Small intestine (tissue), 7 donors: Measurements from ENCODE around the gene RTEL1. TPM values are rescaled to one million over a fixed set of nuclear protein-coding genes. Genes with fewer than 3 reads are reported as not detected.
"Not testable (repeated sequence)": the region's sequence is repeated elsewhere in the genome, so short reads cannot be mapped to it uniquely, and the experiment has no call there.

Source experiments
- DNase-seq, 2 donors: peaks; one replicate each; pipeline versions ENCODE4 v3.0.0 to v3.0.0-alpha.2; 2013
- FAIRE-seq: peaks from 2 replicates; lab custom pipeline; 2012; peaks lifted over from hg19 to GRCh38; lab: Jason Lieb, UNC
- H3K27ac ChIP-seq, 3 donors: one replicate each; pipeline ENCODE4 v1.5.1; 2013; ENCODE audit warnings: low read length in 2 of 3, mild to moderate bottlenecking in 2 of 3, control low read depth in 1 of 3, inconsistent platforms in 1 of 3, low read depth in 1 of 3, moderate library complexity in 1 of 3
- H3K27me3 ChIP-seq, 3 donors: one replicate each; pipeline ENCODE4 v1.6.1; 2013; ENCODE audit warnings: low read length in 3 of 3, inconsistent platforms in 1 of 3; ENCODE audit not compliant: control insufficient read depth in 3 of 3, insufficient read depth in 3 of 3
- H3K36me3 ChIP-seq, 3 donors: one replicate each; pipeline ENCODE4 v1.6.1; 2013; ENCODE audit warnings: low read length in 3 of 3, inconsistent platforms in 1 of 3, low read depth in 1 of 3, mild to moderate bottlenecking in 1 of 3, moderate library complexity in 1 of 3; ENCODE audit not compliant: control insufficient read depth in 3 of 3, insufficient read depth in 2 of 3
- H3K4me1 ChIP-seq, 3 donors: one replicate each; pipeline ENCODE4 v1.6.1; 2013; ENCODE audit warnings: low read length in 2 of 3, inconsistent platforms in 1 of 3, low read depth in 1 of 3, mild to moderate bottlenecking in 1 of 3, moderate library complexity in 1 of 3; ENCODE audit not compliant: control insufficient read depth in 3 of 3, insufficient read depth in 2 of 3
- H3K4me3 ChIP-seq, 3 donors: one replicate each; pipeline ENCODE4 v1.5.1; 2013; ENCODE audit warnings: low read length in 3 of 3, control low read depth in 1 of 3, inconsistent platforms in 1 of 3, low read depth in 1 of 3, mild to moderate bottlenecking in 1 of 3, moderate library complexity in 1 of 3
- H3K9me3 ChIP-seq, 2 donors: one replicate each; pipeline ENCODE4 v1.6.1; 2013; ENCODE audit warnings: low read depth in 1 of 2, low read length in 1 of 2; ENCODE audit not compliant: control insufficient read depth in 2 of 2, insufficient read depth in 1 of 2
- WGBS, 3 donors: extraction: QIAGEN DNeasy Blood & Tissue Kit; methylation state at CpG; one replicate each; pipeline ENCODE4 v1.1.7; 2013; 5-methylcytosine and 5-hydroxymethylcytosine counted together
- polyA plus RNA-seq, 4 donors: library from polyadenylated mRNA; stranded (reverse) in 3 of 4; unstranded in 1 of 4; fragments of 200-250 nt in 3 of 4; fragments of 120-200 nt in 1 of 4; gene quantifications; one replicate each; pipeline versions ENCODE4 v1.2.1 to v1.2.3, GENCODE V29; 2013
- donor health status: healthy with polysubstance abuse.
- donor health status: control.
- donor health status: control.
- donor health status: Bipolar disorder and iron deficiency.
- donor health status: healthy.

The RTEL1 gene
- polyA plus RNA-seq, 4 donors, result 3.5 to 15.0 (median 10.5) TPM

- Histone ChIP-seq H3K27ac (peak overlapping the region in 1 of 3 donors; percentile 77), H3K36me3 (peaks cover 2 to 37% (median 6%) of the 10 kb centered on the region in 3 donors), H3K4me3 (peak overlapping the region in 2 of 3 donors; percentile 71 to 79), H3K9me3 (no peaks in the 10 kb centered on the region), H3K27me3 (no peaks in the 10 kb centered on the region), H3K4me1 (peaks cover 0 to 19% (median 2%) of the 10 kb centered on the region in 3 donors)
- WGBS, 3 donors, result 60 to 71% (median 62%) methylated on average over 13 of the region's 13 CpGs
- DNase-seq (peak in 1 of 2 donors; percentile 27), FAIRE-seq (no peak)
Observed at GRCh38 chr20:63659370-63659769, 1.3 kb downstream of the RTEL1 start.

GRCh38 chr20:63660174-63660573, 2.1 kb downstream of the RTEL1 start:
- FAIRE-seq, H3K27me3 ChIP-seq, DNase-seq, H3K4me3 ChIP-seq, H3K9me3 ChIP-seq, H3K27ac ChIP-seq: not testable (repeated sequence)
- Histone ChIP-seq H3K4me1 (peaks cover 0 to 19% (median 2%) of the 10 kb centered on the region in 3 donors), H3K36me3 (peaks cover 2 to 45% (median 6%) of the 10 kb centered on the region in 3 donors)
- 85 to 94% (median 86%) methylated on average over 10 of the region's 10 CpGs for WGBS, 3 donors

GRCh38 chr20:63660622-63661021, 2.5 kb downstream of the RTEL1 start:
- Histone ChIP-seq H3K36me3 (peaks cover 2 to 49% (median 6%) of the 10 kb centered on the region in 3 donors), H3K4me3 (no peak overlapping the region), H3K9me3 (no peaks in the 10 kb centered on the region), H3K27me3 (no peaks in the 10 kb centered on the region), H3K4me1 (peaks cover 0 to 19% (median 2%) of the 10 kb centered on the region in 3 donors), H3K27ac (no peak overlapping the region)
- WGBS, 3 donors, result 74 to 89% (median 82%) methylated on average over 8 of the region's 8 CpGs
- no peak for DNase-seq
- no peak for FAIRE-seq

- H3K27me3 ChIP-seq, result no peaks in the 10 kb centered on the region
- H3K36me3 ChIP-seq, result peaks cover 2 to 54% (median 6%) of the 10 kb centered on the region in 3 donors
- no peak overlapping the region for H3K27ac ChIP-seq
- no peak overlapping the region for H3K4me3 ChIP-seq
- FAIRE-seq (no peak), DNase-seq (no peak)
- H3K4me1 ChIP-seq, result peaks cover 0 to 19% (median 2%) of the 10 kb centered on the region in 3 donors
- whole genome bisulfite sequencing, 3 donors, result 94 to 97% (median 96%) methylated on average over 22 of the region's 22 CpGs
- H3K9me3 ChIP-seq, result no peaks in the 10 kb centered on the region
Observed at GRCh38 chr20:63661108-63661507, 3.0 kb downstream of the RTEL1 start.

- H3K4me1 ChIP-seq, result peaks cover 0 to 17% (median 2%) of the 10 kb centered on the region in 3 donors
- 90 to 96% (median 93%) methylated on average over 33 of the region's 33 CpGs for WGBS, 3 donors
- no peaks in the 10 kb centered on the region for H3K27me3 ChIP-seq
- H3K36me3 ChIP-seq, result peaks cover 2 to 59% (median 6%) of the 10 kb centered on the region in 3 donors
- H3K27ac ChIP-seq, result no peak overlapping the region
- DNase-seq, result no peak
- H3K4me3 ChIP-seq, result no peak overlapping the region
- H3K9me3 ChIP-seq, result no peaks in the 10 kb centered on the region
- FAIRE-seq, result no peak
Observed at GRCh38 chr20:63661959-63662812, 4.1 kb downstream of the RTEL1 start.

- no peaks in the 10 kb centered on the region for H3K9me3 ChIP-seq
- H3K4me1 ChIP-seq, result peaks cover 0 to 11% (median 2%) of the 10 kb centered on the region in 3 donors
- H3K27me3 ChIP-seq, result no peaks in the 10 kb centered on the region
- FAIRE-seq, result no peak
- no peak overlapping the region for H3K27ac ChIP-seq
- DNase-seq, result no peak
- peaks cover 6 to 65% (median 8%) of the 10 kb centered on the region in 3 donors for H3K36me3 ChIP-seq
- H3K4me3 ChIP-seq, result no peak overlapping the region
- WGBS, 3 donors, result 91 to 93% (median 92%) methylated on average over 9 of the region's 9 CpGs
Observed at GRCh38 chr20:63662813-63663189, 4.7 kb downstream of the RTEL1 start.

- 94 to 95% (median 95%) methylated on average over 26 of the region's 26 CpGs for WGBS, 3 donors
- Histone ChIP-seq H3K36me3 (peaks cover 6 to 72% (median 10%) of the 10 kb centered on the region in 3 donors), H3K4me3 (no peak overlapping the region), H3K4me1 (peaks cover 0 to 11% (median 2%) of the 10 kb centered on the region in 3 donors), H3K9me3 (no peaks in the 10 kb centered on the region), H3K27ac (no peak overlapping the region), H3K27me3 (no peaks in the 10 kb centered on the region)
- no peak for FAIRE-seq
- DNase-seq, result no peak
Observed at GRCh38 chr20:63663332-63664066, 5.4 kb downstream of the RTEL1 start.

- no peak overlapping the region for H3K27ac ChIP-seq
- FAIRE-seq (no peak), DNase-seq (no peak)
- WGBS, 3 donors, result 92 to 94% (median 94%) methylated on average over 22 of the region's 22 CpGs
- H3K4me3 ChIP-seq, result no peak overlapping the region
- peaks cover 0 to 6% (median 2%) of the 10 kb centered on the region in 3 donors for H3K4me1 ChIP-seq
- no peaks in the 10 kb centered on the region for H3K9me3 ChIP-seq
- H3K27me3 ChIP-seq, result no peaks in the 10 kb centered on the region
- H3K36me3 ChIP-seq, result peaks cover 6 to 77% (median 12%) of the 10 kb centered on the region in 3 donors
Observed at GRCh38 chr20:63664143-63664851, 6.2 kb downstream of the RTEL1 start.
